NCI-H2196 treated with DMSO at 0.1 percent for 48 hours (cell line): Measurements from ENCODE around the gene NAE1.
"Not testable (repeated sequence)": the region's sequence is repeated elsewhere in the genome, so short reads cannot be mapped to it uniquely, and the experiment has no call there.

Experiments used
- DNase-seq: peaks from one replicate; lab custom pipeline; 2025; ENCODE audit not compliant: unreplicated experiment; lab: John Stamatoyannopoulos, UW

Gene NAE1

GRCh38 chr16:66830422-66831404, at the start of gene NAE1:
Gene NAE1, minus strand, starts transcription at chr16:66830976. Its CDS starts 77 bp downstream, at chr16:66830899.
- DNase-seq = peak; percentile 33

DNA sequence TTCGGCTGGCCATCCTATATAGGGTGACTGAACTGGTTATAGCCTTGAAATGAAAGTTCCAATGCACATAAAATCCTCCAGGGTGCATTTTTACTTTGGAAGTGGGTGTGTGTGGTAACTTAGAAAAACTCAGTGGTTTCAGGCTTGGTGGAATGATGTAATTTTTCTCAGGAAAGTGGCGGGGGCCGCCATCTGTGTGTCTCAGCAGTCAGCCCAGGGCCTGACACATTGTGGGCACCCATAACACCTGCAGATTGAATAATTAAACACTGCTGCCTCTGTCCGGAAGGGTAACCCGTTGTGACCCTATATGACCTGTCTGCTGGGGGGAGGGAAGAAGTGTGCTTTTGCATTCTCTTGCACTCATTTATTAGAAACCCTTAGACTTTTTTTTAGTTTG, 47.3 kb upstream of the NAE1 start:
- no peak for DNase-seq

DNA sequence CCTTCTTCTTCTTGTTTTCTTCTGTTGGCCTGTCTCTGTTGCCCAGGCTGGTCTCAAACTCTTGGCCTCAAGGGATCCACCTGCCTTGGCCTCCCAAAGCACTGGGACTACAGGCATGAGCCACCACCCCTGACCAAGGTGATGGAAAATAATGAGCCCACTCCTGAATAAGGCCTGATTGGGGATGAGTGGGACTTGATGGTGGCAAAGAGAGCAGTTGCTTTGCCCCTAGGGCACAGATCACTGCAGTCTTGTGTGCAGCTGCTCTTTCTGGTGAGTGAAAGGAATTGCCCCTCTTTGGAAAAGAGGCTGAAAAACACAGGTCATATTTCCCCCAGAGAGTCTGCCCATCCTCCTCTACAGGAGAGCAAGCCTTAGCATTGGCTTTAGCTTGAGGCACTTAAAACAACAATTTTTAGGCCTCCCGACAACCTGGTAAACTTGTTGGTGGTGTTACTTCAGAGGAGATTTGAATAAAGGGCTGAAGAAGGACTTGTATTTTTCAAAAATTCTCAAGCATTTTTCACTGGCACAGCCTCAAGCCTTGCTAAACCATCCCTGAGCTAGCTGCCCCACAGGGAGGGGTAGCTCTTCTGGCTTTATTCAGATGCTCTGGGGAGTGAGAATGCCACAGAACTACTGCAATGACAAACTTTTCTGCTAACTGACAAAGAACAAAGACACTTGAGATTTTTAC, 43.5 kb upstream of the NAE1 start:
- DNase-seq = no peak

DNA sequence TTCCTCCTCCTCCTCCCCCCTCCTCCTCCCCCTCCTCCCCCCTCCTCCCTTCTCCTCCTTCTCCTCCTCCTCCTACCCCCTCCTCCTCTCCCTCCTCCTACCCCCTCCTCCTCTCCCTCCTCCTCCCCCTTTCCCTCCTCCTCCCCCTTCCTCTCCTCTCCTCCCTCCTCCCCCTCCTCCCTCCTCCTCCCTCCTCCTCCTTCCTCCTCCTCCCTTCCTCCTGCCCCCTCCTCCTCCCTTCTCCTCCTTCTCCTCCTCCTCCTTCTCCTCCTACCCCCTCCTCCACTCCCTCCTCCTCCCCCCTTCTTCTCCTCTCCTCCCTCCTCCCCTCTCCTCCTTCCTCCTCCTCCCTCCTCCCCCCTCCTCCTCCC, 42.9 kb upstream of the NAE1 start:
- DNase-seq = no peak

DNA sequence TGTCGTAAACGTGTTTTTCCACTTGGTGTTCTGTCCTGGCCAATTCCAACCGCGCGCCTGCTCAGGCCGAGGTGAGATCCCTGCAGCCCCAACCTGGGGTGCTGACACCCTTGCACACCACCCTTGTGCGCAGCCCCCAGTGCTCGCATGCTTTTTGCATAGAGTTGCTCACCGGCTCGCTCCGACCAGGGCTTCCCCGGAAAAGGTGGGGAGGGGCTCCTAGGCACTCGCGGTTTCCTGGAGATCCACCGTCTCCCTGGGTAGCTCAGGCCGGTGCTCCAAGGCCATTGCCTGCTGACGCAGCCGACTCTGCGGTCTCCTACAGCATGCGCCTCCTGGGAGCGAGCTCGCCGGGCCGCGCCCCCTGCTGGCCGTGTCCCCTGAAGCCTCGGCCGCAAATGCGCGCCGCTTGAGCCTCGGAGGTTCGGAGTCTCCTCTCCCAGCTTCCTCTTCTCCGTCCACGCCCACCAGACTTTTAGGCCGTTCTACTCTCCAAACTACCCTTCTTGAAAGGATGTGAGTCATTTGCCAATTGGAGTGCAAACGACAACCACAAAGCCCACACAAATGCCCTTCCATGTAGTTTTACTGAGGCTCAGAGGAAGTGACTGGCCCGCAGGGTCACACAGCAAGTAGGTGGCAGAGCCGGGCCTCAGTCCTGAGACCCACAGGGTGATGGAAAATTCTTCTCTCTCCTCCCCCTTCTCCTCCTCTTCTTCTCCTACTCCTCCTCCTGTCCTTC, 42.3 kb upstream of the NAE1 start:
- peak; percentile 30 for DNase-seq

DNA sequence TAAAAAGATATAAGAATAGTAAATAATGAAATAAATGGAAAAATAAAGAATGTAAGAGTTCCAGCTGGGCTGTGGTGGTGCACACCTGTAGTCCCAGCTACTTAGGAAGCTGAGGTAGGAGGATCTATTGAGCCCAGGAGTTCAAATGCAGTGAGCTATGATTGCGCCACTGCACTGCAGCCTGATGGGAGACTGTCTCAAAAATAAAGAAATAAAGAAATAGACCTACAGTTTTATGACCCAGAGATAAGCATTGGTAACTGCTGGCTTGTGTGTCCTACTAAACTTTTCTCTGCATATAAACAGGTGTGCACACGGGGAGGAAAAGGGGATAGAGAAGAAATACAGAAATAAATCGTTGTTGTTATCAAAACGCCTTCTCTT, 41.8 kb upstream of the NAE1 start:
- DNase-seq = no peak

- DNase-seq = no peak
Observed at GRCh38 chr16:66871840-66872239, 41.1 kb upstream of the NAE1 start.

DNA sequence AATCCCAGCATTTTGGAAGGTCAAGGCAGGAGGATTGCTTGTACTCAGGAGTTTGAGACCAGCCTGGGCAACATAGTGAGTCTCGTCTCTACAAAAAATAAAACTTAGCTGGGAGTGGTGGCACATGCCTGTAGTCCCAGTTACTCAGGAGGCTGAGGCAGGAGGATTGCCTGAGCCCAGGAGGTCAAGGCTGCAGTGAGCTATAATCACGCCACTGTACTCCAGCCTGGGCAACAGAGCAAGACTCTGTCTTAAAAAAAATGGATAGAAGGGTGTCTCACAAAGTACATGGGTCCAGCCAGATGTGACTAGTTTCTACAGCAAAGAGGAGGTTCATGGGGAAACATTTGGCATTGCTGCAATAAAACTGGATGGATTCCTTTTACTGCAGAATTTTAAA, 40.6 kb upstream of the NAE1 start:
- DNase-seq = not testable (repeated sequence)

DNA sequence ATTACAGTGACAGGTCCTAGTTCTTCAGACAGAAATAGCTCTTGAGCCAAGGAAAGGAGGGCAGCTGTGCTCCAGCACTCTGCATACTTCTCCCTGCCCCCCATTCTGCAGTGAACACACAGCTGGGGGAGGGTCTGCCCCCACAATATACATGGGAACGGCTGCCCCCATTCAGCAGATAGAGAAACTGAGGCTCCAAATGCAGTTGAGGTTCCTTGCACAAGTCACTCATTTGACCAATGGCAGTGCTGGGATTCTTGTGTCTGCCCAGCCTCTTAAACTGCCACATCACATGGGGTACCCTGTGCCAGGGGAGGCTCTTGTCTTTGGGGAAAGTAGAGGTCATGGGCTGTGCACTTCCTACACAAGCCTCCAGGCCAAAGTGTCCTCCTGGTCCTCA, 38.6 kb upstream of the NAE1 start:
- no peak for DNase-seq

- DNase-seq = no peak
Observed at GRCh38 chr16:66863707-66864106, 32.9 kb upstream of the NAE1 start.

DNA sequence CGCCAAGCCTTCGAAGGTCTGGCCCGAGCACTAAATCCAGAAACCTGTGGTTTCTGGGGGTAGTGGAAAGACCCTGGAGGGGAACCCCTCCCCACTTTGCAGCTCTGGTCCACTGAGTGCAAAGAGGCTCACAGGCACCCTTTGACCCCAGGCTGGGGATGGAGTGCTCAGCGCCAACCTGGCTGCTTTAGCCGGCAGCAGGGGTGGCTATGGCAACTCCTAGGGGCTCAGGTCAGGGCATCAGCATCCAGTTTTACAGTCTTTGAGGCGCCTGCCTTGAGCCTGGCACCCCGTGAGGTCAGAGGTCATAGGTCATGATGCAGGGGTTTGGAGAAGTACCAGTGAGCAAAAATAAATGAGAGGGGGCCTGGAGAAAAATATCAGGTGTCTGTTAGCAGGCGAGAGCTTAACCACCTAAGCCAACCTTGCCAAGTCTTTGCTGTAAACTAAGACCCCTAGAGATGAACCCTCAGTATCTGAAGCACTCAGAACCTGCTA, 31.3 kb upstream of the NAE1 start:
- no peak for DNase-seq

DNA sequence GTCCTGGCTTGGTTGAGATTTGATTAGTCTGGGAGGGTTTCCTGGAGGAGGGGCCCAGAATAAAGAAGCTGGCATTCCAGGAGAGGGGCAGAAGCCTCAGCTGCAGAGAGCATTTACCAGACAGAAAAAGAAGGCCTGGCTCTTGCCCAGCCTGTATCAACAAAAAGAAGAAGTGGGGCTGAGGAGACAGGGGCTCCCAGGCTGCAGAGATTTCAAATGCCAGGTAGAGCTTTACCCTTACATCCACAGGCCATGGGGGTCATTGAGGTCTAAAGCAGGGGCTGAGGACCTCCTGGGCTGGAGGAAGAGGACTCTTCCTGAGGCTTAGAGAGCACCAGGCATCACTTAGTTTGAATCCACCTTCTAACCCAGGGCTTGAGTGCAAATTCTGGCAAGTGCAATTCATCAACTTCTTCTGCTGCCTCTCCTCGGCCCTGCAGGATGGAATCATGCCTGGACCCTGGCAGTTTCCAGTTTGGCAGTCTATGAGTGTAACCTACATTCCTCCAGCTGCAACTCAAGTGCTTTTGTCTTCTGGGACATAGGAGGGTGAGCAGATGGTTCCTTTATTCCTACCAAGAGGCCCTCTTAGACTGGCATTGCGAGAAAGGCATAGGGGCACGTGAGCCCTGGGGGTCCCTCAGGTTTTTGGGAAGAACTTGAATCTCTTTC, 28.8 kb upstream of the NAE1 start:
- no peak for DNase-seq

DNA sequence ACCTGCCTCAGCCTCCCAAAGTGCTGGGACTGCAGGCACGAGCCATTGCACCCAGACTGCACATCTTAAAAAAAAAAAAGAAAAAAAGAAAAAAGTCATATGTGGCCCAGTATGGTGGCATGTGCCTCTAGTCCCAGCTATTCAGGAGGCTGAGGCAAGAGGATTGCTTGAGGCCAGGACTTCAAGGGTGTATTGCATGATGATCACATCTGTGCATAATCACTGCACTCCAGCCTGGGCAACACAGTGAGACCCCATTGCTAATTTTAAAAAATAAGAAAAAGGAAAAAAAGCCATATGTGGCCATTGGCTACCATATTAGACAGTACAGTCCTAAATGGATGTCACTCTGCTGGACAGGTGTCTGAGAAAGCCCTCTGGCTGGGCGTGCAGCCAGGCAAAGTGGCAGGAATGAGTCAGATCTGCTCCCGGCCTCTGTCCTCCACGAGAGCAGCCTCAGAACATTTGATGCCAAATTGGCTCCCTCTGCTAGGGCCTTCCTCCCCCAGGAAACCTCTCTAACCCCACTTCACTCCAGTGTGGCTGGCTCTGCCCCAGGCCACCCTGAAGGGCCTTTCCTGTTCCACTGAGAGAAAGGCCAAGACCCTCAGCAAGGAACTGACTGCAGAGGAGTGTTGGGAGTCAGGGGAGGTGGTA, 28.1 kb upstream of the NAE1 start:
- DNase-seq = peak; percentile 35

- DNase-seq = no peak
Observed at GRCh38 chr16:66857437-66857836, 26.7 kb upstream of the NAE1 start.

GRCh38 chr16:66856801-66857200, 26.0 kb upstream of the NAE1 start:
- no peak for DNase-seq

DNA sequence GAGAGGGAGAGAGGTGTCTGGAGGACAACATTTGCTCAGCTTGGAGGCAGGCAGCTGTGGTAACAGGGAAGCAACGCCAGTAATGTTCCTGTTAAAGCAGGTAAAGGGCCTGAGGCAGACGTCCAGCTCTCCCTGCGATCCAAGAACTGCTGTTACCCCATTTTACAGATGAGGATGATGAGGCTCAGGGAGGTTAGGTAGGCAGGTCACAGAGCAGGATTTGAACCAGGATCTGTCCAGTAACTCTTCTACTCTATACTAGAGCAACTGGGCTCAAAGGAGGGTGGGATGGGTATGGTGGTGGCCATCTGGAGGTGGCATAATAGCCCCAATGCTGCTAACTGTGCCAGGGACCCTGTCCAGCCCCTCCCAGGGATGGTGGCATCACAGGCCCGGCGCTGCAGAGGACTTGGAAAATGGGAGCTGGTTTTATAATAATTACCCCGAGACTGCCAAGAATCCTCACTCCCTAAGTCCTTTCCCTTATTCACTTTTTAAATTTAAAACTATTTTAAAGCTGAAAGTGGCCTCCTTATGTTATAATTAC, 25.5 kb upstream of the NAE1 start:
- DNase-seq = no peak

- DNase-seq = no peak
Observed at GRCh38 chr16:66853261-66854139, 22.7 kb upstream of the NAE1 start.

DNA sequence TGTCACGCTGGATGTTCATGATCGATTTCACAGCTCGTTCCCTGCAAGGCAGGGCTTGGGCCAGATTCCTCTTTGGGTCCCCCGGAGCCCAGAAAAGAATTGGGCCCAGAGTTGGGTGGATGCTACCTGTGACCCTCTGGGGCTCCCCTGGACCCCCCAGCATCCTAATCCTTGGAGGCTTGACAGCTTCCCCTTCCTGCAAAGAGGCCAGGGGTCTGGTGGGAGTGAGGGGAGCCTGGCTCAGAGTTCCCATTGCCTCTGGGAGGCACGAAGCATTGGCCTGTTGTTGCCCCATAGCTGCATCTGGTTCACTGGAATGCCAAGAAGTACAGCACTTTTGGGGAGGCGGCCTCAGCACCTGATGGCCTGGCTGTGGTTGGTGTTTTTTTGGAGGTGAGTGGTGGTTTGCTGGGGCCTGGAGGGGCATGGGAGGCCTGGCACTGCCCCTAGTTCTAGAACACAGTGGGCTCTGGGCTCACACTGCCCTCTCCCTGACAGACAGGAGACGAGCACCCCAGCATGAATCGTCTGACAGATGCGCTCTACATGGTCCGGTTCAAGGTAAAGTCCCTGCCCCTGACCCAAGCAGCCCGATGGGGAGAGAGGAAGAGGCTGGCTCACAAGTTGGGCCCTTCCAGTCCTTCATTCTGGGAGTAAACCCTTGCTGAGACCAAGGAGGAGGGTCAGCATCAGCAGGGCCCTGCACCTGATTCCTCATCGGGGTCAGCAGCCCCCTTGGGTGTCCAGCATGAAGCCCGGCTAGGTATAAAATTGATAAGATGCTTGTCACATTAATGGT, 20.6 kb upstream of the NAE1 start:
- no peak for DNase-seq
